GM13976 (cell line): ENCODE results near the gene PACSIN2.

Experiments used
- DNase-seq: peaks from one replicate; pipeline ENCODE4 v3.0.0; 2012; ENCODE audit warnings: low spot score
- in situ Hi-C: fragments of 300-500 bp; cut with MboI; formaldehyde crosslinking; loops from one replicate; pipeline ENCODE4 v1.12.0; 2022; ENCODE audit warnings: low sequenced_read_pairs, mixed read lengths, inconsistent platforms; ENCODE audit not compliant: unreplicated experiment
- TF ChIP-seq, protein P1 (sequence below): IDR thresholded peaks from 2 replicates; pipeline ENCODE4 v1.5.1; 2012; ENCODE audit warnings: borderline replicate concordance, mild to moderate bottlenecking; ENCODE audit not compliant: insufficient read depth; ENCODE audit errors: extremely low read depth, missing control alignments, control extremely low read depth

PACSIN2 gene

DNA sequence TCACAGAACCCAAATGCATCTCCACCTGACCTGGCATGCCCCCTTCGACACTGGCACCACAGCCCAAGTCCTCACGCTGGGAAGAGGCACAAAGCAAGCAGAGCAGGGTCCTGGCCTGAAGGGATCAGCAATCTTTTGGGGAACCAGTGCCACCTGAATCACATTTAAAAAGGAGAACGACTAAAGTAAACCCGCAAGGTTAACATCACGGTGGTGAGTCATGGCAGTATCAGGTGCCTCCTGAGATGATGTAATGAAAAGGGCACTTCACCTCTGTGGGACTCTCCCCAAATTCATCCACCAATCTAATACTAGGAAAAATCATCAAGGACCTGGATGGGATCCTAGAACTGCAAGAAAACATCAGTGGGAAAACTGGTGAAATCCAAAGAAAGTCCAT lies 44.9 kb downstream of the PACSIN2 start:
- TF ChIP-seq, protein P1, sequence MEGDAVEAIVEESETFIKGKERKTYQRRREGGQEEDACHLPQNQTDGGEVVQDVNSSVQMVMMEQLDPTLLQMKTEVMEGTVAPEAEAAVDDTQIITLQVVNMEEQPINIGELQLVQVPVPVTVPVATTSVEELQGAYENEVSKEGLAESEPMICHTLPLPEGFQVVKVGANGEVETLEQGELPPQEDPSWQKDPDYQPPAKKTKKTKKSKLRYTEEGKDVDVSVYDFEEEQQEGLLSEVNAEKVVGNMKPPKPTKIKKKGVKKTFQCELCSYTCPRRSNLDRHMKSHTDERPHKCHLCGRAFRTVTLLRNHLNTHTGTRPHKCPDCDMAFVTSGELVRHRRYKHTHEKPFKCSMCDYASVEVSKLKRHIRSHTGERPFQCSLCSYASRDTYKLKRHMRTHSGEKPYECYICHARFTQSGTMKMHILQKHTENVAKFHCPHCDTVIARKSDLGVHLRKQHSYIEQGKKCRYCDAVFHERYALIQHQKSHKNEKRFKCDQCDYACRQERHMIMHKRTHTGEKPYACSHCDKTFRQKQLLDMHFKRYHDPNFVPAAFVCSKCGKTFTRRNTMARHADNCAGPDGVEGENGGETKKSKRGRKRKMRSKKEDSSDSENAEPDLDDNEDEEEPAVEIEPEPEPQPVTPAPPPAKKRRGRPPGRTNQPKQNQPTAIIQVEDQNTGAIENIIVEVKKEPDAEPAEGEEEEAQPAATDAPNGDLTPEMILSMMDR, result no peak
- in situ Hi-C loops, result no loop called here
- DNase-seq, result no peak

DNA sequence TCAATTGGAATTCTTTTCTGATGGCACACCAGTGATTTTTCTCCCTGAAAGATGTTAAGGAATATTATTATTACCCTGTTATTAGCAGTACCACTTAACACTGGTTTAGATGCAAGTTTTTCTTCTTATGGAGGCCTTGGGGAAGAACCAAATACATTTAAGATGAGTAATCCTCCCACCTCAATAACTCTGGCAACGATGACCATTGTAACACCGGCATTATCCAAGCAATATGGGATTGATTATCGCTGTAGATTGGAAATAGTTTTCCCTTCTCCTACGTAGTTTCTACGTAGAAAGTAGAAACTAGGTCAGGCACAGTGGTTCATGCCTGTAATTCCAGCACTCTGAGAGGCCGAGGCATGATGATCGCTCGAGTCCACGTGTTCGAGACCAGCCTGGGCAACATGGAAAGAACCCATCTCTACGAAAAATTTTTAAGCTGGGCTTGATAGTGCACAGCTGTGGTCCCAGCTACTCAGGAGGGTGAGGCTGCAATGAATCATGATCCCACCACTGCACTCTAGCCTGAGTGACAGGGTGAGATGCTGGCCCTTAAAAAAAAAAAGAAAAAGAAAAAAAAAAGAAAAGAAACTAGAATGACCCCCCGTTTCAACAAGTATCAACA lies 45.5 kb downstream of the PACSIN2 start:
- no peak for DNase-seq

DNA sequence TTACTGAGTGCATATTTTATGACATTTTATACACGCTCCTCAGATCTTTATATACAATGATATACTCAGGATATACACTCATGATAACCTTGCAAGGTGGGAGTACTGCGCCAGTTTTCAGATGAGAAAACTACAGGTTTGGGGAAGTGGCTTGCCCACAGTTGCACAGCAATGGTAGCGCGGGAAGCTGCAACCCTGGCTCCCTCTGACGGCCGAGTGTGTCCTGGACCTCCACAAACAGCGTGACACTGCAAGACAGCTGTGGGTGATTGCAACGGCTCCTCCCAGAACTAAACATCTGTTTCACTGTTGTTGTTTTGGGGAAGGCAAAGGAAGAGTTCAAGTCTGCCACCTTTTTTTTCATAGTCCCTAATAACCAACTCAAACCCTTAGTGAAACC lies 47.0 kb downstream of the PACSIN2 start:
- DNase-seq, result peak; percentile 66
- in situ Hi-C loops, result no loop called here

More for the DNA sequence above, 45.5 kb downstream of the PACSIN2 start:
- in situ Hi-C loops, result no loop called here
- TF ChIP-seq, protein P1, result no peak

DNA sequence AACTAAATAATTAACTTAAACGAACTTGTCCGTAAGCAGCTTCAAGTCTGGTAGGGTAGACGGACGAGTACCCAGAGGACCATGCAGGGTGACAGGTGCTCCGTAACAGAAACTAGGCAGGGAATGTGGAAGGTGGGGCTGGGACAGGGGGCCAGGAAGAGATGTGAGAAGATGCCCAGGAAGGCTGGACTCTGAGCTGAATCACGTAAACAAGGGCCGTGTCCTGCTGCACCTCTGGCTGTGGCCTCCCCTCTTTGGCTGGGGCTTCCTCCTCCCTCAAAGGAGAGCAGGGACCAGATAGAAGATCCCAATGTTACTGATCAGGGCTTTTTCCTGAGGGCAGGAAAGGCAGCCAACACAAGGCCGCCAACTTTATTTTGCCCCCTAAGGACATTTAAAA lies 47.9 kb downstream of the PACSIN2 start:
- in situ Hi-C loops, result no loop called here
- DNase-seq, result no peak
- TF ChIP-seq, protein P1, result no peak

More for the DNA sequence above, 47.0 kb downstream of the PACSIN2 start:
- TF ChIP-seq, protein P1, result no peak

DNA sequence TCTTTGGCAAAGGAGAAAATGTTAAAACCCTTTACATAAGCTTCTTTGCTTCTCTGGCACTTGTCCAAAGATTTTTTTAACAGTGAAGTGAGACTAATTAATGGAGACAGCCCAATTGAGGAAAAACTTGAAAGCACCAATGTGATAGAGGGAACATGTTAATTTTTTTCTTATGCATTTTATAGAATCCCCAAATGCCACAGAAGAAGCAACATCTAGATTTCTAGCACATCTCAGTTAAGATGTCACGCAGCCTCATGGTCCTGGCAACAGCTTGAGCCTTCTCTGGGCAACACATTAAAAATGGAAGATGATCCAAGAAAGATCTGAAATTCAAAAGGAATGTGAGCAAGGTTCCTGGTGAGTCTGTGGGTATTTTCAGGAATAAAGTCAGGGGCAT lies 48.5 kb downstream of the PACSIN2 start:
- in situ Hi-C loops, result no loop called here
- TF ChIP-seq, protein P1, result no peak
- no peak for DNase-seq

DNA sequence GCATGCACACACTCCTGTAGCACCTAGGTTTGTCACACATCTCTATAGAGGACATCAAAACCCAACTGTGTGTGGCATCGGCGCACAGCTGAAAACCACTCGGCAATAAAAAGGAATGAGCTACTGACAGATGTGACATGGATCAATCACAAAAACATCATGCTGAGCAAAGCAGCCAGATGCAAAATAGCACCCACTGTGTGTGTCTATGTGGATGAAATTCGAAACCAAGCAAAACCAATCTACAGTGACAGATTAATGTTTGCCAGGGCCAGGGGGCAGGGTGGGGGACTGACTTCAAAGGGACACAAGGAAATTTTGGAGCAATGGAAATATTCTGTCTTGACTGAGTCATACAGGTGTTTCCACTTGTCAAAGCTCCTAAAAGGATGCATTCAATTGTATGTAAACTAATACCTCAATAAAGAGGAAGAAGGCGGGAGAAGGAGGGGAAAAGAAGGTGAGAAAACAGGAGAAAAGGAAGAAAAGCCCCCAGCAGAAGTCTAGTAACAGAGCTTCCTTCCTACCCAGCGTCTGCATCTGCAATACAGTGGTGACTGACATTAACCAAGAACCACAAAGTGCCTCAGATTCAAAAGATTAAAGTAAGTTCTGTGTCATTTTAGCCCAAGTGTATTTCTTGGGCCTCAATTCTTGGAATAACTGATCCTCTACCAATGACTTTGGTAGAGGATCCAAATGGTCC lies 49.8 kb downstream of the PACSIN2 start:
- DNase-seq, result no peak
- in situ Hi-C loops, result no loop called here

More for the DNA sequence above, 49.8 kb downstream of the PACSIN2 start:
- TF ChIP-seq, protein P1, result no peak
